22Rv1 (cell line): ENCODE results near the gene AGBL1.

Experiments used
- H3K27ac ChIP-seq: fragments of 450-650 bp; 2 replicates; pipeline ENCODE4 v1.5.1; 2017
- CTCF ChIP-seq: fragments of 450-650 bp; IDR thresholded peaks from 2 replicates; pipeline ENCODE4 v1.5.1; 2017; ENCODE audit warnings: mild to moderate bottlenecking
- ZFX ChIP-seq: fragments of 450-650 bp; IDR thresholded peaks from 2 replicates; pipeline ENCODE4 v1.6.1; 2017; ENCODE audit warnings: antibody characterized with exemption, borderline replicate concordance

AGBL1 gene

GRCh38 chr15:86804406-86804805 is 724.7 kb downstream of the AGBL1 start:
- H3K27ac ChIP-seq: no peak overlapping the region
- TF ChIP-seq CTCF (no peak), ZFX (no peak)

GRCh38 chr15:86810329-86810728 is 730.7 kb downstream of the AGBL1 start:
- TF ChIP-seq ZFX (no peak), CTCF (no peak)
- H3K27ac ChIP-seq: no peak overlapping the region

- H3K27ac ChIP-seq: no peak overlapping the region
- no peak for TF ChIP-seq ZFX
- no peak for TF ChIP-seq CTCF
Observed at GRCh38 chr15:86813892-86814291, 734.2 kb downstream of the AGBL1 start.

- TF ChIP-seq CTCF: no peak
- TF ChIP-seq ZFX: no peak
- no peak overlapping the region for H3K27ac ChIP-seq
Observed at GRCh38 chr15:86829245-86829644, 749.6 kb downstream of the AGBL1 start.

GRCh38 chr15:86830304-86830703 is 750.6 kb downstream of the AGBL1 start:
- H3K27ac ChIP-seq: no peak overlapping the region
- TF ChIP-seq ZFX (no peak), CTCF (no peak)

- TF ChIP-seq CTCF (no peak), ZFX (no peak)
- no peak overlapping the region for H3K27ac ChIP-seq
Observed at GRCh38 chr15:86833595-86833994, 753.9 kb downstream of the AGBL1 start.

- H3K27ac ChIP-seq: no peak overlapping the region
- TF ChIP-seq ZFX: no peak
- TF ChIP-seq CTCF: no peak
Observed at GRCh38 chr15:86834115-86834863, 754.6 kb downstream of the AGBL1 start.
